RWPE2 (cell line): ENCODE measurements around the gene MVK.

Experiments used
- ATAC-seq: fragments of 200-7000 bp; cut with Tn5 transposase; 3 replicates; pipeline ENCODE4 v1.9.1; 2021; ENCODE audit warnings: low read depth
- DNase-seq: peaks from one replicate; pipeline ENCODE4 v3.0.0-alpha.2; 2020; ENCODE audit warnings: low spot score
- H3K27ac ChIP-seq: fragments of 450-650 bp; 2 replicates; pipeline ENCODE4 v1.5.1; 2017; ENCODE audit warnings: mild to moderate bottlenecking; ENCODE audit not compliant: poor library complexity, severe bottlenecking
- H3K27me3 ChIP-seq: fragments of 250-450 bp; sonication (Bioruptor Pico); 2 replicates; pipeline ENCODE4 v1.5.1; 2021; ENCODE audit warnings: mild to moderate bottlenecking, moderate library complexity; ENCODE audit not compliant: insufficient read depth, poor library complexity, severe bottlenecking
- H3K36me3 ChIP-seq: fragments of 250-450 bp; sonication (Bioruptor Pico); 2 replicates; pipeline ENCODE4 v1.5.1; 2020; ENCODE audit warnings: low read depth, mild to moderate bottlenecking, moderate library complexity
- H3K4me1 ChIP-seq: fragments of 250-450 bp; sonication (Bioruptor Pico); 2 replicates; pipeline ENCODE4 v1.5.1; 2021; ENCODE audit warnings: mild to moderate bottlenecking, moderate library complexity; ENCODE audit not compliant: insufficient read depth, poor library complexity, severe bottlenecking
- H3K4me3 ChIP-seq: fragments of 250-450 bp; sonication (Bioruptor Pico); 2 replicates; pipeline ENCODE4 v1.5.1; 2021; ENCODE audit warnings: mild to moderate bottlenecking, moderate library complexity; ENCODE audit not compliant: severe bottlenecking
- H3K9me3 ChIP-seq: fragments of 250-450 bp; sonication (Bioruptor Pico); 2 replicates; pipeline ENCODE4 v1.5.1; 2021; ENCODE audit warnings: mild to moderate bottlenecking, moderate library complexity; ENCODE audit not compliant: severe bottlenecking
- CTCF ChIP-seq: fragments of 450-650 bp; IDR thresholded peaks from one replicate; pipeline ENCODE4 v1.5.1; 2017; ENCODE audit warnings: mild to moderate bottlenecking, moderate library complexity; ENCODE audit not compliant: poor library complexity, severe bottlenecking

Gene MVK

DNA sequence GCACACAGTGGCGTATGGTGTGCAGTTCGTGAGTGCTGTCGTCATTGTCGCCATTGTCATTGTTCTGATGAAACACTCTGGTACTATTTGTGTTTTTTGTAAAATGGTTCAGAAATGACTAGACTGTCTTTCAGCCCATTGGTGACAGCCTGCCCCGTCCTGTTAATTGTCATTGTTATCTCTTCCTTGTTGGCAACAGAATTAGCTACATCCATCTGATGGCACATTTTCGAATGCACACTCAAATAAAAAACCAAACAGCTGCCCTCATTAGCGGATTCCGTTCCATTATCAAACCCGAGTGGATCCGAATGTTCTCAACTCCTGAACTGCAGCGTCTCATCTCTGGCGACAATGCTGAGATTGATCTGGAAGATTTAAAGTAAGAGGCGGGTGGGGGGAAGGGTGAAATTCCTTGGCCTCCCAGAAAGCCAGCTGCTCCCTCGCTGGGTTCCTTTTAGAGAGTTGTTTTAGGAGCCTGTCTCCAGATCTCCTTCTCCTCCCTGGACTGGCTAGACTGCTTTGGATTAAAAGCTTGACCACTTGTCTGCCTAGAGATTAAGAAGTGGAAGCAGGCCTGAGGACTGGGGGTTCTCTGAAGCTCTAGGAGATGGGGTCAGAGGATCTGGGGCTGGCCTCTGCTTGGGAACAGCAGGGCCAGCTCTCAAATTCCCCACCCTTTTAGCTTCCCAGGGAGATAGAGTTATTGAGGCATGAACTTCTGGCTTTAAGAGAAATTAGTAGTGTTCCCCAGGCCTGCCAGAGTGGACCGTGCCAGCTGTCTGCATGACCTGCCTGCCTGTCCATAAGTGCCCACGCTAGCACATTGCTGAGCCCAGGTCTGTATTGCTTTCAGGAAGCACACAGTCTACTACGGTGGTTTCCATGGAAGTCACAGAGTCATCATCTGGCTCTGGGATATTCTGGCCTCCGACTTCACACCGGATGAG lies 43.6 kb upstream of the MVK start:
- no peak for ATAC-seq
- no peaks in the 10 kb centered on the region for H3K4me1 ChIP-seq
- H3K27ac ChIP-seq = no peak overlapping the region
- H3K36me3 ChIP-seq = peaks cover 11% of the 10 kb centered on the region
- DNase-seq = no peak
- H3K9me3 ChIP-seq = no peaks in the 10 kb centered on the region
- no peak for TF ChIP-seq CTCF
- H3K27me3 ChIP-seq = no peaks in the 10 kb centered on the region
- H3K4me3 ChIP-seq = no peak overlapping the region

- TF ChIP-seq CTCF = no peak
- DNase-seq = no peak
- H3K4me1 ChIP-seq = no peaks in the 10 kb centered on the region
- H3K4me3 ChIP-seq = no peak overlapping the region
- ATAC-seq = no peak
- no peak overlapping the region for H3K27ac ChIP-seq
- peaks cover 3% of the 10 kb centered on the region for H3K36me3 ChIP-seq
- no peaks in the 10 kb centered on the region for H3K9me3 ChIP-seq
- H3K27me3 ChIP-seq = no peaks in the 10 kb centered on the region
Observed at GRCh38 chr12:109531411-109531810, 42.2 kb upstream of the MVK start.

- Histone ChIP-seq H3K4me1 (no peaks in the 10 kb centered on the region), H3K4me3 (no peak overlapping the region), H3K27me3 (no peaks in the 10 kb centered on the region), H3K36me3 (peaks cover 3% of the 10 kb centered on the region), H3K27ac (no peak overlapping the region), H3K9me3 (no peaks in the 10 kb centered on the region)
- no peak for ATAC-seq
- DNase-seq = no peak
- TF ChIP-seq CTCF = no peak
Observed at GRCh38 chr12:109532721-109533486, 40.7 kb upstream of the MVK start.

- DNase-seq (no peak), ATAC-seq (no peak)
- no peak for TF ChIP-seq CTCF
- H3K4me3 ChIP-seq = no peak overlapping the region
- no peak overlapping the region for H3K27ac ChIP-seq
- peaks cover 3% of the 10 kb centered on the region for H3K36me3 ChIP-seq
- H3K27me3 ChIP-seq = no peaks in the 10 kb centered on the region
- no peaks in the 10 kb centered on the region for H3K4me1 ChIP-seq
- no peaks in the 10 kb centered on the region for H3K9me3 ChIP-seq
Observed at GRCh38 chr12:109533487-109533740, 40.2 kb upstream of the MVK start.
